ENCODE results near the gene GAD2.

GRCh38 chr10:26211781-26212444 is 4.7 kb upstream of the GAD2 start:
- peak; percentile 87 for TF ChIP-seq EZH2 (IDR thresholded peaks at IDR 0.05)
- TF ChIP-seq, protein P1, sequence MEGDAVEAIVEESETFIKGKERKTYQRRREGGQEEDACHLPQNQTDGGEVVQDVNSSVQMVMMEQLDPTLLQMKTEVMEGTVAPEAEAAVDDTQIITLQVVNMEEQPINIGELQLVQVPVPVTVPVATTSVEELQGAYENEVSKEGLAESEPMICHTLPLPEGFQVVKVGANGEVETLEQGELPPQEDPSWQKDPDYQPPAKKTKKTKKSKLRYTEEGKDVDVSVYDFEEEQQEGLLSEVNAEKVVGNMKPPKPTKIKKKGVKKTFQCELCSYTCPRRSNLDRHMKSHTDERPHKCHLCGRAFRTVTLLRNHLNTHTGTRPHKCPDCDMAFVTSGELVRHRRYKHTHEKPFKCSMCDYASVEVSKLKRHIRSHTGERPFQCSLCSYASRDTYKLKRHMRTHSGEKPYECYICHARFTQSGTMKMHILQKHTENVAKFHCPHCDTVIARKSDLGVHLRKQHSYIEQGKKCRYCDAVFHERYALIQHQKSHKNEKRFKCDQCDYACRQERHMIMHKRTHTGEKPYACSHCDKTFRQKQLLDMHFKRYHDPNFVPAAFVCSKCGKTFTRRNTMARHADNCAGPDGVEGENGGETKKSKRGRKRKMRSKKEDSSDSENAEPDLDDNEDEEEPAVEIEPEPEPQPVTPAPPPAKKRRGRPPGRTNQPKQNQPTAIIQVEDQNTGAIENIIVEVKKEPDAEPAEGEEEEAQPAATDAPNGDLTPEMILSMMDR (IDR thresholded peaks at IDR 0.05) = no peak
